HEK293T (cell line): ENCODE data around the gene CLEC2A.

ENCODE experiments used
- HDGF ChIP-seq: fragments of 450-650 bp; IDR thresholded peaks from 2 replicates; pipeline ENCODE4 v1.6.1; 2017; ENCODE audit warnings: antibody characterized with exemption, borderline replicate concordance
- PKNOX1 ChIP-seq: fragments of 450-650 bp; IDR thresholded peaks from 2 replicates; pipeline ENCODE4 v1.6.1; 2016
- SP1 ChIP-seq: fragments of 450-650 bp; IDR thresholded peaks from 2 replicates; pipeline ENCODE4 v1.6.1; 2017
- TARDBP ChIP-seq: fragments of 450-650 bp; IDR thresholded peaks from 2 replicates; pipeline ENCODE4 v1.6.1; 2016

DNA sequence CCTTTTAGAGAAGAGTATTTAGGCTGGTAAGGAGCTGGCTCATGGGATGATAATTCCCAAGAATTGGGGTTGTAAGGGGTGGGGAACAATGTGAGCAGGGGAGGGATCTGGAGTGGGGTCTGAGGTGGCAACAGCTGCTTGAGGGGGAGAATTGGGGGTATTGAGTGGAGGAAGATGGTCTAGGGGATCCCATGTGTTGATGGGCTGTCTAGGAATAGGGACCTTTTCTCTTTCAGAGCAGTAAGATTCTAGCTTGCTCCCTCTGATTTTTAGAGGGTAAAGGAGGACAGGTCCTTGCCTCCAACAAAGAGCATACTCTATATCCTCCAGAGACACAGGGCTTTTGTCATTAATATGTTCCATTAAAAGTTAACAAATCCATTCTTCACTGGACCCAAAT lies 22.4 kb downstream of the CLEC2A start:
- TF ChIP-seq PKNOX1 (no peak), SP1 (no peak), HDGF (no peak), TARDBP (no peak)
